HG03520 (cell line): ENCODE data around the gene CD276.
"Not testable (repeated sequence)": the region's sequence is repeated elsewhere in the genome, so short reads cannot be mapped to it uniquely, and the experiment has no call there.

Experiments used
- ATAC-seq: cut with Tn5 transposase; IDR thresholded peaks from one replicate; pipeline ENCODE4 v1.9.1; 2021; ENCODE audit warnings: mild to moderate bottlenecking, moderate library complexity; ENCODE audit not compliant: unreplicated experiment

Gene CD276

DNA sequence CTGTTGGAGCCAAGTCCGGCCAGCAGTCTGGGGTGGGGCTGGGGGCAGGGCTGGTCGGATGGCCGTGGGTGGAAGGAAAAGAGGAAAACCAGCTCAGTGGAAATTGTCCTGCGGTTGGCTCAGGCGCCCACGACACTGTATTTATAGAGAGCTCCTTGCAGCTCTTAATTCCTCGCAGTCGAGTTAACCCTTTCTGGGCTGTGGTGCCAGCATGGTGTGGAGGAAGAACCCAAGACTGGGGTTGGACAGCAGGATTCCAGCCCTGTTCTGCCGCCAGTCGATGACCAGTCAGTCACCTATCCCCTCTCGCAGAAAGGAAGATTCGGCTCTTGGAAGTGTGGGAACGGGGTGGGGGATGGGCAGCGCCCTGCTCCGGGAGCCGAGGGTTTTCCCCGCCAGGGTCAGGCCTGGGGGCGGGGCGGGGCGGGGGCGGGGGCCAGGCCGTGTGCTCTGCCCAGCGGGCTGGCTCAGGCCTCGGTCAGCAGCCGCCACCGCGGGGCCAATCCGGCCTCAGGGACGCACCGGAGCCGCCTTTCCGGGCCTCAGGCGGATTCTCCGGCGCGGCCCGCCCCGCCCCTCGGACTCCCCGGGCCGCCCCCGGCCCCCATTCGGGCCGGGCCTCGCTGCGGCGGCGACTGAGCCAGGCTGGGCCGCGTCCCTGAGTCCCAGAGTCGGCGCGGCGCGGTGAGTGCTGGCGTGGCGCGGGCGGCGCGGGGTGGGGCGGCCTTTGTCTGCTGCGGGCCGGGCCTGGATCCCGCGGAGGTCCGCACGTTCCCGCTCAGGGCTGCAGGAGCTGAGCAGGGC lies at the start of gene CD276:
TSS of gene CD276 (plus strand) at position 607 of the 804 bp plus-strand sequence. CDS start 15,257 bp downstream, outside the sequence.
- no peak for ATAC-seq

DNA sequence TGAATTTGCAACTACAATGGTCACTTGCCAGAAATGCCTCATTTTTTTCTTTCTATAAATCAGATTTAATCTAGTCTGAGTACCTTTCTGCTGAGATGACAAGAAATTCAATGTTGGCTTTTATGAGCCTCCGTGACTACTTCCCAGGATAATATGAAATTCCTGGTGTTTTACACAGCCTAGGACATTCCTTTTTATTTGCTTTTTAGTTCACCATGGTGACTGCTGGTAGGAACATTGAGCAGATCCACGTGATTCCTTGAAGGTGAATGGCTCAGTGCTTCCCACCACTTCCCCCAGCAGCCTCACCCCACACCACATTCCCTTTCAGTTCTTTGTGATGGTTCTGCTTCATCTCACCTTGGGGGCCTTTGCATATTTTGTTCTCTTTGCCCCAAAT lies 46.7 kb upstream of the CD276 start:
- ATAC-seq = no peak

DNA sequence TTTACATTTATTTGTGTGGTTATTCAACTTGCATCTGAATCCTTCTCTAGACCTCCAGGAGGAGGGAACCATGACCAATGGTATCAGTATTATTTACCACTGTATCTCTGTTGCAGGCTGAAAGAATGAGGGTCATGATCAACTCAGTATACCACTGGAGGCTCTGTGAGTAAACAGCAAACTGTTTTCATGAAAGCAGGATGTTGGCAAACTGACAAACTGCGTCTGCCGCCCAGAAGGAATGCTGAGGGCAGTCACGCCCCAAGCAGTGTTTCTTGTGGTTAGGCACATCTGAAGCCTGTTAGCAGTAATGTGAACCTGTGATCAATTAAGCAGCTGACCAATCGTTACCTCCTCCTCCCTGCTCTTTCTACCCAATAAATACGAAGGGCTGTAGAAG lies 44.7 kb upstream of the CD276 start:
- not testable (repeated sequence) for ATAC-seq

DNA sequence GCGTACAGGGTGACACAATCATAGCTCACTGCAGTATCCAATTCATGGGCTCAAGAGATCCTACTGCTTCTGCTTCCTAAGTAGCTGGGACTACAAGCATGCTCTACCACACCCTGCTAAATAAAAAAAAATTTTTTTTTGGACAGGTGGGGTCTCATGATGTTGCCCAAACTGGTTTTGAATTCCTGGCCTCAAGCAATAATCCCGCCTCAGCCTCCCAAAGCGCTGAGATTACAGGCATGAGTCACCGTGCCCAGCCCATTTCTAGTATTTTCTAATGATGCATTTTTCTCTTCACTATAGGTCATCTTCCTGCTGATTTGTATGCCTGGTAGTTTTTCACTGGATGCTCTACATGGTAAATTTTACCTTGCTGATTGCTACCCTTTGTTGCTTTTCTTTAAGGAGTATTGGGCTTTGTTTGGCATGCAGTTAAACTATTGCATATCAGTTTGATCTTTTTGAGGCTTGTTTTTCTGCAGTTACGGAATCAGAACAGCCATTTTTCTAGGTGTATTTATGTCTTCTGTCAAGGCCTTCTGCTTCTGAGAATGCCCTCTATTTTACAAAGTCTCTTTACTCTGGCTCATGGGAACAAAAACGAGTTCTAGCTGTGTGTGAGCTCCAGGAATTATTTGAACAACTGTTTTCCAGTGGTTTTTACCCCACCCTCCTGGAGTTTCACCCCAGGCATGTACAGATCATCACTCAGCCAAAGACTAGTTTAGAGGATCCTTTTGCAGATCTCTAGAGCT lies 36.7 kb upstream of the CD276 start:
- ATAC-seq = no peak

DNA sequence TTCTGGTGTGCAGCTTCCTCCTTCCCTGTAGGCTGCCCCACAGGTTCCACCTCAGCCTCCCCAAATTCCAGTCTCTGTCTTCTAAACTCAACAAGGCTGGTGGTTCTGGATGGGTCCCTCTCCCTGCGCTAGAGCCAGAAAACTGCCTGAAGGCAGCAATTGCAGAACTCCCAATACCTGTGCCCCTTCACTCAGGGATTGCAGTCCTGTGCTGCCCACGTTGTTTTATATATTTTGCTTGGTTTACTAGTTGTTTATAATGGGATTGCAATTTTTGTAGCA lies 36.2 kb upstream of the CD276 start:
- no peak for ATAC-seq

DNA sequence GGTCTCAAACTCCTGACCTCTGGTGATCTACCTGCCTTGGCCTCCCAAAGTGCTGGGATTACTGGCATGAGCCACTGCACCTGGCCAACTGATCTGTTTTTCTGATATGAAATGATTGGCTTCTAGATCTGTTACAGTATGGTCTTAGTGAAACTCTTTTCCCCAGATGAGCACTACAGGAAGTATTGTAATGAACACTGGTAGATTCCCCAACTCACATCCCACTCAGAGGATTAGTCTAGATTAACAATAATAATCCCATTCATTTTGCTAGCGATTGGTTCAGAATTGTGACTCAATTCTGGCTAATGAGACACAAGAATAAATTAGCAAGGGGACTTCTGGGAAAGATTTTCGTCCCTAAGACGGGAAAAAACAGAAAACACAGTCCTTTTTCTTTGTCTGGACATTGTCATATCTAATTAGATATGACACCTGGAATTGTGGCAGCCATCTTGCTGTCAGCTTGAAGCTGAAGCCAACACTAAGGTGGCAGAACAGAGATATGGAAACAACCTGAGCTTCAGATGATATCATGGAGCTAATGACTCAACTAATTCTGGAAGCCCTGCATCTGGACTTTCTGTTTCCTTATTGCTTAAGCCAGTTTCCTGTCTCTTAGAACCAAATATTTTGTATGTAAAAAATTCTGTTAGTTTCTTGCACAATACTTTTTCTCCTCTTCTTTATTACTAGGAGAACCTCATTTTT lies 33.6 kb upstream of the CD276 start:
- no peak for ATAC-seq

DNA sequence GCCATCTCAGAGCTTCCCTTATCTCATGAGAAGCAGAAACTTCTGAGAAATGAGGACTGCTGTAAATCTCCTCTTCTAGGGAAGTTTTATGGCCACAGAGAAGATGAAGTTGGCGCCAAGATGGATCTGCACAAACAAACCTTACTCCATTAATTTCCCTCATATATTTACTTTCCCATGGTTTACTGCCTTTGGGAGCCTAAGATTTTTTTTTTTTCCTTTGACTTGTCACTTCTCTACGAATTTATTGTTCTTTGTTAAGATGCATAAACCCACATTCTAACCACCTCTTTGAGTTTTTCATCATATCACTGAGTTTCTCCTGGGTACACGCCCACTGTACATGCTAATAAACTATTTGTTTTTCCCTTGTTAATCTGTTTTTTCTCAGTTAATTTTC lies 29.5 kb upstream of the CD276 start:
- ATAC-seq = no peak

DNA sequence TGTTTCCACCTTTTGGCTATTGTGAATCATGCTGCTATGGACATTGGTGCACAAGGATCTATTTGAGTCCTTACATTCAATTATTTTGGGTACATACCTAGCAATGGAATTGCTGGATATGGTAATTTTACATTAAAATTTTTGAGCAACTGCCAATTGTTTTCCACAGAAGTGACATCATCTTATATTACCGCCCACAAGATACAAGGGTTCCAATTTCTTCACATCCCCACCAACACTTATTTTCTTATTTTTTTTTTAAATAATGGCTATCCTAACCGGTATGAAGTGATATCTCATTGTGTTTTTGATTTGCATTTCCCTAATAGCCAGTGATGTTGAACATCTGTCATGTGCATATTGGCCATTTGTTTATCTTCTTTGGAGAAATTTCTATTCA lies 28.5 kb upstream of the CD276 start:
- ATAC-seq = no peak

DNA sequence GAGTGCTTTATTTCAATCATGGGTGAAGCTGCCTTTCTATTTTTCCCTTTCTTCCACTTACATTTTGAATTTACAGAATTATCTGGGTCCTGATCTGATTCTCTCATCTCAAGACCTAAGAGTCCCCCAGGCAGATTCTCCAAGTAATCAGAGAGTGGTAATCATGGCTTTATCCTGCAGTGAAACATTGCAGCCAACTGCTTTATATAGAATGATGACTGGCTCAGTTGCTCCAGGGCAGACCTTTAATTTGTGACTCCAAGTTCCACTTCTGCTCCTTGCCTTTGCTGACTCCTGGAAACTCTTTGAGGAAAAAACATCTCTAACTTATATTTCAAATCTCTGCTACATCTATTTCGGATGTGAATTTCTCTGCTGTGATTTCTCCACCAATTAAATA lies 25.5 kb upstream of the CD276 start:
- no peak for ATAC-seq

DNA sequence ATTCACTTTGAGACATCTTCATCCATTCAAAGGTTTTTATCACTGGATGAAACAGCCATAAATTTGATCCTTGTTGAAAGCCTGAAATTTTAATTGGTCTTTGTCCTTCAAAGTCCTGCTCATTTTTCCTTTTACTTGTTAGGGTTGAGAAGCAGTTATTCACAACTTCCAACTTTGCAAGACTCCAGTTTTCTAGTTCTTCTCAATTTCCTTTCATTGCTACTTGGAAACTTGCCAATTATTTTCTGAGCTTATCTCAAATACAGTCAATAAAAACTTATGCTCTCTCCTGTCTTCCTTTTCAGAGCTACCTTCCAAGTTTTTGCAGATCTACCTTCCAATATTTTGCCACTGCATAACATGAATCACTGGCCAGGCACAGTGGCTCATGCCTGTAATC lies 23.7 kb upstream of the CD276 start:
- no peak for ATAC-seq

DNA sequence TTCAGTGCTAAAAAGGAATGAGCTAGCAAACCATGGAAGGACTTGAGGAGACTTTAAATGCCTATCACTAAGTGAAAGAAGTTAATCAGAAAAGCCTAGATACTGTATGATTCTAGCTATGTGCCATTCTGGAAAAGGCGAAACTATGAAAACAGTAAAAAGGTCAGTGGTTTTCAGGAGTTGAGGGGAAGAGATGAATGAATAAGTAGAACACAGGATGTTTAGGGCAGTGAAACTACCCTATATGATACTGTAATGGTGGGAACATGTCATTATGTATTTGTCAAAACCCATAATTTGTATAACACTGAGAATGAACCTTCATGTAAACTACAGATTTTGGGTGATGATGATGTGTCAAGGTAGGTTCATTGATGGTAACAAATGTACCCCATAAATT lies 9.6 kb upstream of the CD276 start:
- no peak for ATAC-seq

DNA sequence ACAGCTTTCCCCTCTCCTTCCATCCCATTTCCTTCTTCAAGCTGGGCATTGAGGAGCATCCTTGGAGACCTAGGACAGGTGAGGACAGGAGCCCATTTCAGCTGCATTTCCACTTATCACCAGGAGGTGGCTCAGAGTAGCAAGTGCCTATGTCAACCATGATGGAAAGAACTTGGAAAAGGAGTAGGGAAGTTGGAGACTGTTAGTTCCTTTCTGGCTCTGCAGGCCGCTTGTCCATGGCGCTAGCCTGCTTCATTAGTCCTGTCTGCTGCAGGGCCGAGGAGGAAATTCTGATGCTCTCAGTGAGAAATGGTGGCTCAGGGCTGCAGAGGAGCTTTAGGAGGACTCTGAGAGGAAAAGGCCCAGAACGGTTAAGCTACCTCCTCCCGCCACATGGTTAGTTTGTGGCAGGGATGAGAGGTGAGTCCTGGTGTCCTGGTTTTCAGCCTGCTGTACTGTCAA lies 7.0 kb upstream of the CD276 start:
- ATAC-seq = no peak

DNA sequence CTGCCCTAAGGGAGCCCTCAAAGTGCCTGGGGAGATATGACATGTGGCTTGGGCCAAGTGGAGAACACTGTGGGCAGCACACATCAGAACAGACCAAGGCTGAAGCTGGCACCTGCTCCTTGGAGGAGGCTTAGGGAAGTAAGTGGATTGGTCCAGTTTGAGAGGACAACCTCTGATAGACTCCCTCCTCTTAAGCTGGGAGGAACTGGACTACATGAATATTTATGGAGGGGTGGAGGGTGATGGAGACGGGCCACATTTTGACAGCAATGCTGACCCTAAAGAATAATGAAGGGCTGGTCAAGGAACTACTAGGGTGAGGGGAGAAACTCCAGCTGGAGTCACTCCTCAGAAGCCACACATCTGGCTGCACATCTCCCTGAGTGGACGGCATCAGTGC lies 6.5 kb upstream of the CD276 start:
- no peak for ATAC-seq

DNA sequence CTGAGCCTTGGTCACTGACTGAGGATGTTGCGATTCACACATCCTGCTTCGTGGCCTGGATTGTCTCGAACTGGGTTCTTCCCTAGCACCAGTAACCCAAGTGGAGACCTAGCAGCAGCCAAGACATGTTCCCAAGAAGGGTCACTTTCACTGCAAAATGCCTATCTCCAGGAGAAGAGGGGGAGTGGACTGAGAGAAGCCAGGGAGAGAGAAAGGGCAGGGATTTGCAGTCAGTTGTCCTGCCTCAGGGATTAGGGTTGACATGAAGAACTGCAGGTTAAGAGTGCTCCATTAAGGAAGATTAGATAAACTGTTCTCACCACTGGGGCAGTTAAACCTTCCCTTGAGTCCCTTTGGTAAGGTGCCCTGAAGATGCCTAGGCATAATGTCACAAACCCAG lies 5.7 kb upstream of the CD276 start:
- ATAC-seq = no peak

DNA sequence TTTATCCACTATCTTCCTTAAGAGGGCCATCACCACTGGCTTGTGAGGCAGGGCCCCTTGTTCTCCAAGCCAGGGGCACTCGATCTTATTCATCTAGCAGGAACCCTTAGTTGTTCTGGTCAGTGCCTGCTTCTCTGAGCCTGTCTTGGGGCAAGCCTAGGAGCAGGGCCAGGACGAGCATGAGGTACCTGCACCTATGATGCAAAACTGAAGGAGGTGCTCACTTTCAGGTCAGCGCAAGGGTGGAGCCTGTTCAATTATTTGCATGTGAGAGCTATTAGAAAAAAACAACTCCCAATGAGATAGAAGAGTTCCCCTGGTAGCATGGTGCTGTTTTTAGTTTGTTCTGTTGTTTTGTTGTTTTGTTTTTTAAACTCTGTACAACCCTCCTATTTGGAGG lies 5.0 kb upstream of the CD276 start:
- ATAC-seq = no peak

DNA sequence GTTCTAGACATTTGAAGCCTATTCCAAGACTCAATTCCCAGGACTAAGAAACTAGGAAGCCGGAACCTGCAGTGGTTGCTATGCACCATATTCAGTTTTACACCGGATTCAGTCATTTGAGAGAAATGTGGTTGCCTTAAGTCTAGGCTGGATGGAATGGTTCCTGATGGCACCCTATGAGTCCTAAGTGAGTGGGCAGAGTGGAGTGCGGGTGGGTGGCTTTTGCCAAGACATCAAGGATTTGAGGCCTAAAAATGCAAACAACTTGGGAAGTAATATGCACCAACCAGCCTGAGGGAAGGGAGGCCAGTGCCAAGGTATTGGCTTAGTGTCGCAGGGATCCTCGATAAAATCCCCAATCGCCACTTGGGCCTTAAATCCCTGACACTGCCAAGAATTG lies 4.2 kb upstream of the CD276 start:
- ATAC-seq = no peak

DNA sequence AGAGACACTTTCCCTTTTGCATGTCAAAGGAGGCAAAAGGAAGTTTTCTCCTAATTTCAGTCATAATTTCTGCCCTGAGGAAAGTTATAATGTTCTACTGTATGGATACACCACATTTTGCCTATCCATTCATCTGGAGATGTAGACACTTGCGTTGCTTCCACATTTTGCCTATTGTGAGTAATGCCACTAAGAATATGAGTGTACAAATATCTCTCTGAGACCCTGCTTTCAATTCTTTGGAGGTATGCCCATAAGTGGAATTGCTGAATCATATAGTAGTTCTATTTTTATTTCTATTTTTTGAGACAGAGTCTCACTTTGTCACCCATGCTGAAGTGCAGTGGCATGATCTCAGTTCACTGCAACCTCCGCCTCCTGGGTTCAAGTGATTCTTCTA lies 3.6 kb upstream of the CD276 start:
- ATAC-seq = no peak

DNA sequence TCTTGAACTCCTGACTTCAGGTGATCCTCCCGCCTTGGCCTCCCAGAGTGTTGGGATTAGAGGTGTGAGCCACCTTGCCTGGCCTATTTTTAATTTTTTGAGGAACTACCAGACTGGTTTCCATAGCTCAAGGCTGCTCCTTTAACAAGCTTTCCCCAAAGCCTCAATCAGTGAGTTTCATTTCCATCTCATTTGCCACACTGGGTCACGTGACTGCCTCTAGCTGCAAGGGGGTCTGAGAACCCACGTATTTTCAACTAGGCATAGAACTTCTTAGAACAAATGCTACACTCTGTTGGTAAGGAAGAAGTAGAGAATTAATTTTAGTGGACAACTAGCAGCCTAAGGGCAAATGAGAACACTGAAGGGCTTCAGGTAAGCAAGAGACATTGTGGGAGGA lies 3.1 kb upstream of the CD276 start:
- ATAC-seq = no peak

DNA sequence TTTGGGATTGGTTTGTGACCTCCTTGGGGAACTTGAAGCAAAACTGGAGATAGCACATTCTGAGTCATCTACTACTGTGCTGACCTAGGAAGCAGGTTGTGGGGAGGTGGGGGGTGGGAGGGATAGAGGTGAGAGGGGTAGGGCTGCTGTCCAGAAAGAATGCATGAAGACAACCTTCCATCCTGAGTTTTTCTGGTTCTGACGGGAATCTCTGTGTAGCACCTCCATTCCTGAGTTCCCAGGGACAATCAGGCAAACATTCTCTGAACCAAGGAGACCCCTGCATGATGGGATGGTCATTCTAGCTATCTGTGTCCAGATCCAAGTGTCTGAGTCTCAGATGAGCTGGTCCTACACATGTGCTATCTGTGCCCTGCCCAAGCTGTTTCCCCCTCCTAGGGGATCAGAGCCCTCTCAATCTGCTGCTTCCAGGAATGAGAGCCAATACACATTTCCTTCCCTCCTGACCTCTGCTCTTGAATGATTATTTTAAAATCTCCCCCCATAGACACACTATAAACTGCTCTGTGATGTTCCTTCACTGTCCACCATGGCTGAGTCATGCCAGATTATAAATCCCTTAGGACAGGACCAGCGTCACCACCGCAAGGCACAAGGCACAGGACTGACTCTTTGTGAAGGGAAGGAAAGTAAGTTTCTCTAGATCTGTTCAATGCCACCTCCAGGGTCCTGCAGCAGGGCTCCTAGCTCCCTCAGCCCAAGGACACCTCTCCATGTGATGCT lies 2.2 kb upstream of the CD276 start:
- no peak for ATAC-seq

DNA sequence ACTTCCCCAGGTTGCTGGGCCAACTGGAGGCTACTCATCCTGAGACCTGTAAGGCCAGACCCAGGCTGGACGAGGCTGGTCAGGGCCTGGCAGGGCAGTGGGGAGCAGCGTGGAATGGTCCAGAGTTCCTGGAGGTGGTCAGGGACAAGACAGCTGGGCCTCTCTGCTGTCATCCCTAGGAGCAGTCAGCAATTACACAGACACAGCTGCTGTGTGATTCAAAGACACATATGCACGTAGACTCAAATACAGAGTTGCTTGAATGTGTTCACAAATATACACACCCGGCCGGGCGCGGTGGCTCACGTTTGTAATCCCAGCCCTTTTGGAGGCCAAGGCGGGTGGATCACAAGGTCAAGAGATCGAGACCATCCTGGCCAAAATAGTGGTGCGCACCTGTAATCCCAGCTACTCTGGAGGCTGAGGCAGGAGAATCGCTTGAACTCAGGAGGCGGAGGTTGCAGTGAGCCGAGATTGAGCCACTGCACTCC lies 1.5 kb upstream of the CD276 start:
- no peak for ATAC-seq

DNA sequence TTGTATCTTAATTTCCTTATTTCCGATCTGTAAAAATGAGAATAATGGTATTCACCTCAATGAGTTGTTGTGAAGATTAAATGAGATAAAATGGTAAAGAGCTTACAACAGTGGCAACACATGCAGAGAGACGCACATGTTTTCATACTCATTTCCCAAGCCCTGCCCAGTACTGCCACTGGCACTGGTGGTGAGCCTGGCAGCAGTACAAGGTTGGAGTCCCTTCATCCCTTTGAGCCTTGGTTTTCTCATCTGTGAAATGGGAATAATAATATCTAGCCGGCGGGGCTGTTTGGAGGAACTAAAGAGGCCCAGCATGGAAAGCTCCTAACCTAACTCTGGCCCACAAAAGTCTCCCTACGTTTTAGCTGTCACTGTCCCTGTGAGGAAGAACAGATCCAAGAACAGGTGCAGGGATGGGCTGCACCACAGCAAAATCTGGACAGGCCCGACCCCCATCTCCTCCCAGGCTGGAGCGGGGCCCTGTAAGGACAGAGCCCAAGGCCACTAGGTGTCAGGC lies 866 bp upstream of the CD276 start:
- no peak for ATAC-seq
